Stimulated activated CD4-positive, alpha-beta T cell treated with anti-CD3 and anti-CD28 coated beads, Interleukin-12 subunit alpha, Interleukin-12 subunit beta, amount 100 ng/mL, for 4 hours (primary cell): ENCODE results near the gene KRTAP4-2.
"Not testable (repeated sequence)": the region's sequence is repeated elsewhere in the genome, so short reads cannot be mapped to it uniquely, and the experiment has no call there.

Experiments used
- DNase-seq: peaks from one replicate; pipeline ENCODE4 v3.0.0-alpha.2; 2020

KRTAP4-2 gene

GRCh38 chr17:41160190-41160589 is 17.8 kb downstream of the KRTAP4-2 start:
- not testable (repeated sequence) for DNase-seq

GRCh38 chr17:41153856-41154255 is 24.2 kb downstream of the KRTAP4-2 start:
- no peak for DNase-seq

- no peak for DNase-seq
Measured at GRCh38 chr17:41151525-41151924, 26.5 kb downstream of the KRTAP4-2 start.

- DNase-seq: no peak
Measured at GRCh38 chr17:41150026-41150425, 28.0 kb downstream of the KRTAP4-2 start.

GRCh38 chr17:41149652-41149985 is 28.4 kb downstream of the KRTAP4-2 start, which contains the start of gene KRTAP4-5:
KRTAP4-5 (minus strand) TSS chr17:41149825; CDS start chr17:41149767, 58 bp downstream.
- no peak for DNase-seq

GRCh38 chr17:41148971-41149651 is 28.9 kb downstream of the KRTAP4-2 start:
- DNase-seq: not testable (repeated sequence)

- no peak for DNase-seq
Measured at GRCh38 chr17:41147531-41148204, 30.4 kb downstream of the KRTAP4-2 start.

- no peak for DNase-seq
Measured at GRCh38 chr17:41145261-41145660, 32.8 kb downstream of the KRTAP4-2 start.

GRCh38 chr17:41144846-41145245 is 33.2 kb downstream of the KRTAP4-2 start:
- no peak for DNase-seq

GRCh38 chr17:41141361-41141760 is 36.7 kb downstream of the KRTAP4-2 start:
- no peak for DNase-seq

- no peak for DNase-seq
Measured at GRCh38 chr17:41140360-41141131, 37.5 kb downstream of the KRTAP4-2 start, which contains the start of gene KRTAP4-6. KRTAP4-6 (minus strand) TSS chr17:41140544; CDS start chr17:41140487, 57 bp downstream.

GRCh38 chr17:41139865-41140264 is 38.2 kb downstream of the KRTAP4-2 start:
- DNase-seq: not testable (repeated sequence)

- no peak for DNase-seq
Measured at GRCh38 chr17:41133880-41134735, 43.9 kb downstream of the KRTAP4-2 start.

GRCh38 chr17:41131979-41132378 is 46.0 kb downstream of the KRTAP4-2 start:
- no peak for DNase-seq
